GM12878 (cell line): ENCODE measurements around the gene PELI2. TPM values are rescaled to one million over a fixed set of nuclear protein-coding genes. Genes with fewer than 3 reads are reported as not detected.

Experiments used
- ATAC-seq: fragments of 200-7000 bp; cut with Tn5 transposase; 3 replicates; pipeline ENCODE4 v1.9.1; 2020; ENCODE audit warnings: mild to moderate bottlenecking, moderate library complexity
- BruUV-seq: library from RNA; stranded (reverse); fragments of 400-500 nt; replicated peaks from 2 replicates; lab custom pipeline; 2021; lab: Mats Ljungman, UMichigan
- CTCF ChIA-PET: fragments of 300-600 bp; sonication (Branson Sonifier 250); formaldehyde crosslinking; extraction: SDS; loops from one replicate; lab custom pipeline; 2021; ENCODE audit warnings: inconsistent platforms; lab: Yijun Ruan, JAX
- POLR2A ChIA-PET: fragments of 350-600 bp; formaldehyde crosslinking; extraction: SDS; loops from one replicate; lab custom pipeline; 2021; ENCODE audit warnings: inconsistent platforms; lab: Charles Lee
- RAD21 ChIA-PET: fragments of 300-600 bp; sonication (Branson Sonifier 250); formaldehyde crosslinking; loops from one replicate; lab custom pipeline; 2023; ENCODE audit warnings: antibody characterized with exemption; ENCODE audit not compliant: unreplicated experiment; lab: Charles Lee
- SMC1A ChIA-PET: fragments of 300-600 bp; sonication (Branson Sonifier 250); formaldehyde crosslinking; loops from one replicate; lab custom pipeline; 2023; ENCODE audit not compliant: unreplicated experiment, uncharacterized antibody; lab: Charles Lee
- DNase-seq: peaks from one replicate; pipeline ENCODE4 v3.0.0-alpha.2; 2011; ENCODE audit warnings: low read depth, low spot score
- FAIRE-seq: peaks from 3 replicates; lab custom pipeline; 2011; peaks lifted over from hg19 to GRCh38; lab: Jason Lieb, UNC
- H2AFZ ChIP-seq: 2 replicates; pipeline ENCODE4 v1.6.0; 2011; ENCODE audit warnings: low read depth, low read length, control low read depth; ENCODE audit not compliant: control insufficient read depth
- H3K27ac ChIP-seq: 2 replicates; pipeline ENCODE4 v1.5.1; 2011; ENCODE audit warnings: control low read depth; ENCODE audit not compliant: control insufficient read depth, insufficient read depth
- H3K27me3 ChIP-seq, 2 experiments: replicated peaks in 1 of 2; 2 replicates each; pipeline versions ENCODE4 v1.6.0 to v1.6.1; 2011; ENCODE audit warnings: low read length in 1 of 2; ENCODE audit not compliant: control insufficient read depth in 2 of 2, insufficient read depth in 2 of 2
- H3K36me3 ChIP-seq, 2 experiments: 2 replicates each; pipeline ENCODE4 v1.5.1; 2011; ENCODE audit warnings: low read length in 1 of 2; ENCODE audit not compliant: control insufficient read depth in 2 of 2, insufficient read depth in 2 of 2
- H3K4me1 ChIP-seq: 2 replicates; pipeline ENCODE4 v1.6.1; 2011; ENCODE audit warnings: mild to moderate bottlenecking, low read length, moderate library complexity, mixed read lengths; ENCODE audit not compliant: control insufficient read depth, insufficient read depth
- H3K4me2 ChIP-seq: 2 replicates; pipeline ENCODE4 v1.6.0; 2011; ENCODE audit warnings: control low read depth; ENCODE audit not compliant: control insufficient read depth, insufficient read depth
- H3K4me3 ChIP-seq: fragments of 200-600 bp; sonication (generic); 2 replicates; pipeline ENCODE4 v1.5.1; 2016
- H3K79me2 ChIP-seq: 2 replicates; pipeline ENCODE4 v1.6.0; 2011; ENCODE audit warnings: low read length; ENCODE audit not compliant: control insufficient read depth, insufficient read depth
- H3K9ac ChIP-seq: 2 replicates; pipeline ENCODE4 v1.8.0; 2011; ENCODE audit warnings: low read length, control low read depth, mixed read lengths; ENCODE audit not compliant: control insufficient read depth, insufficient read depth
- H3K9me3 ChIP-seq: replicated peaks from 3 replicates; pipeline ENCODE4 v1.5.1; 2011; ENCODE audit warnings: mild to moderate bottlenecking, low read length; ENCODE audit not compliant: control insufficient read depth, insufficient read depth
- H4K20me1 ChIP-seq: 2 replicates; pipeline ENCODE4 v1.6.0; 2011; ENCODE audit not compliant: control insufficient read depth, insufficient read depth
- BRCA1 ChIP-seq: IDR thresholded peaks from 2 replicates; pipeline ENCODE4 v1.6.1; 2011; ENCODE audit warnings: low read depth, low read length, improper control_type of control experiment
- DPF2 ChIP-seq: fragments of 450-650 bp; IDR thresholded peaks from 2 replicates; pipeline ENCODE4 v1.6.1; 2017; ENCODE audit warnings: mild to moderate bottlenecking
- EED ChIP-seq: sonication (generic); IDR thresholded peaks from 2 replicates; pipeline ENCODE4 v1.6.1; 2016; ENCODE audit warnings: antibody characterized with exemption, low read depth
- EZH2 ChIP-seq: IDR thresholded peaks from 2 replicates; pipeline ENCODE4 v1.6.1; 2012; ENCODE audit warnings: low read depth, mild to moderate bottlenecking, control low read depth, inconsistent platforms, low read length, borderline replicate concordance; ENCODE audit not compliant: control insufficient read depth
- GATAD2B ChIP-seq: fragments of 450-650 bp; conservative IDR thresholded peaks from 2 replicates; pipeline ENCODE4 v1.6.1; 2017; ENCODE audit warnings: low read depth, mild to moderate bottlenecking, moderate library complexity
- HDAC6 ChIP-seq: fragments of 200-600 bp; sonication (generic); IDR thresholded peaks from one replicate; pipeline ENCODE4 v1.8.0; 2017; ENCODE audit warnings: antibody characterized with exemption; ENCODE audit not compliant: unreplicated experiment
- IKZF2 ChIP-seq, 2 experiments: fragments of 450-650 bp; IDR thresholded peaks; 2 replicates each; pipeline ENCODE4 v1.6.1; 2017; ENCODE audit warnings: mild to moderate bottlenecking in 2 of 2, moderate library complexity in 2 of 2
- LARP7 ChIP-seq: fragments of 450-650 bp; IDR thresholded peaks from 2 replicates; pipeline ENCODE4 v1.6.1; 2017; ENCODE audit warnings: mild to moderate bottlenecking
- NR2C1 ChIP-seq: fragments of 450-650 bp; IDR thresholded peaks from 2 replicates; pipeline ENCODE4 v1.6.1; 2017; ENCODE audit warnings: antibody characterized with exemption, mild to moderate bottlenecking, moderate library complexity
- NRF1 ChIP-seq: conservative IDR thresholded peaks from 2 replicates; pipeline ENCODE4 v1.6.1; 2011; ENCODE audit warnings: mild to moderate bottlenecking, low read depth, low read length, improper control_type of control experiment
- PAX8 ChIP-seq: fragments of 450-650 bp; IDR thresholded peaks from 2 replicates; pipeline ENCODE4 v1.6.1; 2017; ENCODE audit warnings: mild to moderate bottlenecking, moderate library complexity
- ZNF217 ChIP-seq: fragments of 450-650 bp; IDR thresholded peaks from 2 replicates; pipeline ENCODE4 v1.6.1; 2017; ENCODE audit warnings: antibody characterized with exemption, mild to moderate bottlenecking
- ZNF24 ChIP-seq: fragments of 450-650 bp; IDR thresholded peaks from 2 replicates; pipeline ENCODE4 v1.6.1; 2017; ENCODE audit warnings: antibody characterized with exemption, mild to moderate bottlenecking
- ZNF384 ChIP-seq: IDR thresholded peaks from 2 replicates; pipeline ENCODE4 v1.6.1; 2012; ENCODE audit warnings: low read depth, mild to moderate bottlenecking, low read length, improper control_type of control experiment, borderline replicate concordance
- WGBS: methylation state at CpG from one replicate; pipeline ENCODE4 v1.1.6; 2016; ENCODE audit warnings: low lambda C conversion rate; ENCODE audit not compliant: insufficient replicate concordance, insufficient coverage; ENCODE audit errors: missing lambda C conversion rate; 5-methylcytosine and 5-hydroxymethylcytosine counted together
- in situ Hi-C: fragments of 300-500 bp; cut with MboI; formaldehyde crosslinking; loops from 9 replicates; pipeline ENCODE4 v1.14.3; 2018; ENCODE audit warnings: mixed read lengths
- intact Hi-C: fragments of 100-400 bp; cut with micrococcal nuclease; formaldehyde crosslinking; loops from one replicate; pipeline ENCODE4 v1.14.2; 2022; ENCODE audit not compliant: unreplicated experiment
- polyA plus RNA-seq, 11 experiments: library from polyadenylated mRNA; depleted of rRNA in 4 of 11; unstranded in 6 of 11; stranded (reverse) in 5 of 11; fragments of >200 nt; fragmentation: Nextera tagmentation in 4 of 11; fragmentation: Illumina TruSeq in 1 of 11; extraction: Ambion mirVana in 4 of 11; extraction: Trizol in 1 of 11; gene quantifications; 1 replicate in 1 of 11; 2 replicates in 10 of 11; pipeline versions ENCODE4 v1.2.1 to v1.2.3, GENCODE V29; 2011 to 2016; ENCODE audit warnings: inconsistent platforms in 2 of 11, missing spikeins in 2 of 11, low read depth in 1 of 11
- total RNA-seq, 4 experiments: library from RNA; depleted of rRNA in 3 of 4; stranded (reverse); fragments of >200 nt in 3 of 4; fragmentation: Illumina TruSeq in 1 of 4; extraction: Trizol in 1 of 4; gene quantifications; 2 replicates each; pipeline versions ENCODE4 v1.2.1 to v1.2.3, GENCODE V29; 2013 to 2021
- TF ChIP-seq, protein P1 (sequence below): fragments of 150-350 bp; IDR thresholded peaks from 2 replicates; pipeline ENCODE4 v1.6.1; 2016; ENCODE audit warnings: low read depth, low read length

The PELI2 gene
- total and polyA plus RNA-seq, 10 of the 15 experiments (the other 5 are each of a cell fraction or from before 2014, with no cell fraction given) = under 0.01 to 0.10 (median 0.01) TPM; not detected in 3

DNA sequence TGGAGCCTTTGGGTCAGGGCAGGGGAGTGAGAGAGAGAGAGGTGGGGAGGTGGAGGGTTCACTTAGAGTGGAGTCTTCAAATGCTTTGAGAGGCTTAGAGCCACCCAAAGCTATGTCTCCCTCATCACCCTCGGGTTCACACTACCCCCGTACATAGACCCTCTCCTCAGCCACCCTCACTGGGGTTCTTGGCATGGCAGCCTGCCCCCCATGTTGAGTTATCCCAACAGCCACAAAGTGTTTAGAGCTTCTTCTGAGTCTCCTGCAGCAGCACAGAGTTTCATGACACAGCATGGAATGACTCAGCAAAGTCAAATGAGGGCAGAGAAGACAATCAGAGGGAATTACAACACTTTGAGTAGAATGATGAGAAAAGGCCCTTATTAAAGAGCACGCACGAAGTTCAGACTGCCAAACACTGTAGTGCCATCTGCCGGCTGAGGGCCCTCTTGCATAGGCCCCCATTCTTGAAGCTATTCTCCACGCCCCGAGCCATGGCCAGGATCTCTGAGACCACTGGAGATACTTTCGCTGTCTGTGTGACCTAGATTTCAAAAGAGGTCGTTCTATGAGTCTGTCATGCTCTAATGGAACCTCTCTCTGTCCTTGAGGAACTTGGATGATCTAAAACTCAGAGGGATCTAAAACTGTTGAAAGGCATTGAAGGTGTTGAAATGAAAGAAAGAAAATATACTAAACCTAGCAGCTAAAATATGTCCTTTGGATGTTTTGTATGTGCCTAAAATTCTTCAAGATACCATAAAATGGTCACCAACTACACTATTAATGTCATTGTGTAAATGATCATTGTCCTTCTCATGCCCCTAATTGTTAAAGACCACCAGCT, 221.9 kb downstream of the PELI2 start (continued):
- no peak for TF ChIP-seq ZNF384
- no peak for TF ChIP-seq NRF1

DNA sequence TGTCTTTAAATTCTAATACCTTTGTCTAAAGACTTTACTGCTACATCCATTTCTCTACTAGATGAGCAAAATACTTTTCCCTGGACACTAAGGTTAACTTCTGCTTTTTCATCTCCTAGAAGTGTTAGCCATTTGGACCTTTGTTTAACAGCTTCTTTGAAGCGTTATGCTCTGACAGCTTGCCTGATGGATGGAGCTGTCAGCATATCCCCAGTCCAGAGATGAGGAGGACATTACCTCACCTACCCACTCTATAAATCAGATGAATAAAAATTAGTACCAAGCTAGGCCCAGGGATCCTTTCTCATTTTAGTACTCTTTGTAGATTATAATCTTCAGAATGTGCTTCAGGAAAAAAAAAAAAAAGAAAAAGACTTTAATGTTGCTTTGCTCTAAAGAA, 222.7 kb downstream of the PELI2 start:
- H3K27me3 ChIP-seq = no peaks in the 10 kb centered on the region

More for the DNA sequence above, 222.7 kb downstream of the PELI2 start:
- FAIRE-seq = no peak
- no peak for TF ChIP-seq NR2C1
- no peak for TF ChIP-seq IKZF2 (IDR thresholded peaks at IDR 0.05)
- no peak for TF ChIP-seq LARP7
- no peak for TF ChIP-seq BRCA1
- TF ChIP-seq, protein P1, sequence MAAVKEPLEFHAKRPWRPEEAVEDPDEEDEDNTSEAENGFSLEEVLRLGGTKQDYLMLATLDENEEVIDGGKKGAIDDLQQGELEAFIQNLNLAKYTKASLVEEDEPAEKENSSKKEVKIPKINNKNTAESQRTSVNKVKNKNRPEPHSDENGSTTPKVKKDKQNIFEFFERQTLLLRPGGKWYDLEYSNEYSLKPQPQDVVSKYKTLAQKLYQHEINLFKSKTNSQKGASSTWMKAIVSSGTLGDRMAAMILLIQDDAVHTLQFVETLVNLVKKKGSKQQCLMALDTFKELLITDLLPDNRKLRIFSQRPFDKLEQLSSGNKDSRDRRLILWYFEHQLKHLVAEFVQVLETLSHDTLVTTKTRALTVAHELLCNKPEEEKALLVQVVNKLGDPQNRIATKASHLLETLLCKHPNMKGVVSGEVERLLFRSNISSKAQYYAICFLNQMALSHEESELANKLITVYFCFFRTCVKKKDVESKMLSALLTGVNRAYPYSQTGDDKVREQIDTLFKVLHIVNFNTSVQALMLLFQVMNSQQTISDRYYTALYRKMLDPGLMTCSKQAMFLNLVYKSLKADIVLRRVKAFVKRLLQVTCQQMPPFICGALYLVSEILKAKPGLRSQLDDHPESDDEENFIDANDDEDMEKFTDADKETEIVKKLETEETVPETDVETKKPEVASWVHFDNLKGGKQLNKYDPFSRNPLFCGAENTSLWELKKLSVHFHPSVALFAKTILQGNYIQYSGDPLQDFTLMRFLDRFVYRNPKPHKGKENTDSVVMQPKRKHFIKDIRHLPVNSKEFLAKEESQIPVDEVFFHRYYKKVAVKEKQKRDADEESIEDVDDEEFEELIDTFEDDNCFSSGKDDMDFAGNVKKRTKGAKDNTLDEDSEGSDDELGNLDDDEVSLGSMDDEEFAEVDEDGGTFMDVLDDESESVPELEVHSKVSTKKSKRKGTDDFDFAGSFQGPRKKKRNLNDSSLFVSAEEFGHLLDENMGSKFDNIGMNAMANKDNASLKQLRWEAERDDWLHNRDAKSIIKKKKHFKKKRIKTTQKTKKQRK = no peak
- no peak for TF ChIP-seq EZH2
- TF ChIP-seq ZNF24 = no peak
- TF ChIP-seq ZNF217 = no peak
- TF ChIP-seq PAX8 = no peak
- TF ChIP-seq NRF1 = no peak
- TF ChIP-seq HDAC6 = no peak
- no peak for TF ChIP-seq EED
- TF ChIP-seq DPF2 = no peak
- no peak for TF ChIP-seq GATAD2B
- TF ChIP-seq, all 136 proteins: peak for 0
- no peaks in the 10 kb centered on the region for H4K20me1 ChIP-seq
- ChIA-PET POLR2A (no interaction called here), CTCF (interaction anchor here (0.9 to 4.2 kb wide), 9 partner anchors 11 to 894 kb away, joined by 3 to 51 read pairs (median 4); no protein-coding TSS in a partner anchor), RAD21 (interaction anchor here (0.8 to 3.6 kb wide), 5 partner anchors 134 to 903 kb away, joined by 3 to 24 read pairs (median 4); no protein-coding TSS in a partner anchor), SMC1A (interaction anchor here (1.2 to 1.4 kb wide), 2 partner anchors 609 to 635 kb away, joined by 3 to 11 read pairs; no protein-coding TSS in a partner anchor)
- no peak overlapping the region for H3K4me2 ChIP-seq
- no peak overlapping the region for H3K4me3 ChIP-seq
- DNase-seq = no peak
- no peaks in the 10 kb centered on the region for H3K4me1 ChIP-seq
- no TSS peak for BruUV-seq
- no peaks in the 10 kb centered on the region for H3K9me3 ChIP-seq
- H3K79me2 ChIP-seq = no peaks in the 10 kb centered on the region
- H3K36me3 ChIP-seq = no peaks in the 10 kb centered on the region
- in situ Hi-C loops = loop anchor here (5.0 to 10.0 kb wide), 2 partner anchors 606 to 904 kb away; no protein-coding TSS in a partner anchor
- H3K27ac ChIP-seq = no peak overlapping the region
- intact Hi-C loops = loop anchor here (1.0 to 10.0 kb wide), 4 partner anchors 476 to 903 kb away; no protein-coding TSS in a partner anchor
- WGBS = 75% methylated on average over 1 of the region's 1 CpG
- no peak for ATAC-seq
- no peak overlapping the region for H2AFZ ChIP-seq
- H3K9ac ChIP-seq = no peak overlapping the region
